ENCODE results near the gene SLX4IP. TPM values are rescaled to one million over a fixed set of nuclear protein-coding genes. Genes with fewer than 3 reads are reported as not detected.

Gene SLX4IP
- total and polyA plus RNA-seq, 8 donors = 1.00 to 4.6 (median 2.6) TPM

- TF ChIP-seq POLR2A (IDR thresholded peaks at IDR 0.05) = no peak
- TF ChIP-seq EP300 (IDR thresholded peaks at IDR 0.05) = no peak
- TF ChIP-seq POLR2AphosphoS5 (IDR thresholded peaks at IDR 0.05) = no peak
- no peak for TF ChIP-seq CTCF (IDR thresholded peaks at IDR 0.05)
- Histone ChIP-seq H3K4me1 (peaks cover 0 to 11% (median 2%) of the 10 kb centered on the region in 4 donors), H3K27me3 (no peaks in the 10 kb centered on the region), H3K36me3 (no peaks in the 10 kb centered on the region), H3K4me3 (no peak overlapping the region), H3K9me3 (peaks cover 0 to 10% (median 2%) of the 10 kb centered on the region in 4 donors), H3K27ac (no peak overlapping the region)
- intact Hi-C loops (cut with DNase I; ENCODE audit: low total_unique reads) = no loop called here
- peak in 1 of 2 donors; percentile 36 for DNase-seq
- WGBS, 5 donors = 21 to 76% (median 68%) methylated on average over 5 of the region's 5 CpGs
Observed at GRCh38 chr20:10453241-10453640, 18.1 kb downstream of the SLX4IP start.

GRCh38 chr20:10454151-10454750 lies 19.1 kb downstream of the SLX4IP start:
- Histone ChIP-seq H3K27me3 (no peaks in the 10 kb centered on the region), H3K36me3 (no peaks in the 10 kb centered on the region), H3K4me1 (peaks cover 0 to 11% (median 2%) of the 10 kb centered on the region in 4 donors), H3K9me3 (peaks cover 0 to 10% (median 2%) of the 10 kb centered on the region in 4 donors), H3K27ac (no peak overlapping the region), H3K4me3 (no peak overlapping the region)
- intact Hi-C loops (cut with DNase I; ENCODE audit: low total_unique reads) = no loop called here
- TF ChIP-seq CTCF (IDR thresholded peaks at IDR 0.05) (no peak), EP300 (IDR thresholded peaks at IDR 0.05) (no peak), POLR2AphosphoS5 (IDR thresholded peaks at IDR 0.05) (no peak), POLR2A (IDR thresholded peaks at IDR 0.05) (no peak)
- no peak for DNase-seq

- Histone ChIP-seq H3K36me3 (no peaks in the 10 kb centered on the region), H3K9me3 (peaks cover 0 to 10% (median 6%) of the 10 kb centered on the region in 4 donors), H3K4me1 (peaks cover 0 to 8% (median 5%) of the 10 kb centered on the region in 4 donors), H3K27me3 (no peaks in the 10 kb centered on the region), H3K27ac (no peak overlapping the region), H3K4me3 (no peak overlapping the region)
- no peak for TF ChIP-seq CTCF (IDR thresholded peaks at IDR 0.05)
- no peak for TF ChIP-seq EP300 (IDR thresholded peaks at IDR 0.05)
- TF ChIP-seq POLR2AphosphoS5 (IDR thresholded peaks at IDR 0.05) = no peak
- no peak for TF ChIP-seq POLR2A (IDR thresholded peaks at IDR 0.05)
- intact Hi-C loops (cut with DNase I; ENCODE audit: low total_unique reads) = no loop called here
- no peak for DNase-seq
- WGBS, 5 donors = 82 to 95% (median 93%) methylated on average over 2 of the region's 2 CpGs
Observed at GRCh38 chr20:10461495-10461894, 26.4 kb downstream of the SLX4IP start.

GRCh38 chr20:10462516-10462915 lies 27.4 kb downstream of the SLX4IP start:
- peaks cover 0 to 16% (median 9%) of the 10 kb centered on the region in 4 donors for H3K4me1 ChIP-seq
- H3K4me3 ChIP-seq = no peak overlapping the region
- peaks cover 0 to 9% (median 2%) of the 10 kb centered on the region in 4 donors for H3K9me3 ChIP-seq
- intact Hi-C loops (cut with DNase I; ENCODE audit: low total_unique reads) = no loop called here
- H3K27me3 ChIP-seq = no peaks in the 10 kb centered on the region
- TF ChIP-seq EP300 (IDR thresholded peaks at IDR 0.05) = no peak
- TF ChIP-seq POLR2A (IDR thresholded peaks at IDR 0.05) = no peak
- TF ChIP-seq POLR2AphosphoS5 (IDR thresholded peaks at IDR 0.05) = no peak
- no peak for TF ChIP-seq CTCF (IDR thresholded peaks at IDR 0.05)
- no peak for DNase-seq
- no peak overlapping the region for H3K27ac ChIP-seq
- H3K36me3 ChIP-seq = no peaks in the 10 kb centered on the region
